GM12865 (cell line): ENCODE data around the gene MFN2.
"Not testable (repeated sequence)": the region's sequence is repeated elsewhere in the genome, so short reads cannot be mapped to it uniquely, and the experiment has no call there.

Source experiments
- DNase-seq: peaks from one replicate; pipeline ENCODE4 v3.0.0; 2010; ENCODE audit warnings: low read depth
- H3K4me3 ChIP-seq: 2 replicates; pipeline ENCODE4 v1.5.1; 2011; ENCODE audit warnings: mild to moderate bottlenecking, low read depth, low read length, control low read depth
- TF ChIP-seq, protein P1 (sequence below): IDR thresholded peaks from 2 replicates; pipeline ENCODE4 v1.5.1; 2011; ENCODE audit warnings: low read length, control low read depth, low read depth, inconsistent platforms; ENCODE audit not compliant: insufficient read depth; ENCODE audit errors: missing control alignments

Gene MFN2

GRCh38 chr1:12005488-12006166, 25.4 kb downstream of the MFN2 start:
- peak; percentile 71 for DNase-seq
- peak overlapping the region; percentile 0; the same call in 1 of the 2 replicates for H3K4me3 ChIP-seq
- TF ChIP-seq, protein P1, sequence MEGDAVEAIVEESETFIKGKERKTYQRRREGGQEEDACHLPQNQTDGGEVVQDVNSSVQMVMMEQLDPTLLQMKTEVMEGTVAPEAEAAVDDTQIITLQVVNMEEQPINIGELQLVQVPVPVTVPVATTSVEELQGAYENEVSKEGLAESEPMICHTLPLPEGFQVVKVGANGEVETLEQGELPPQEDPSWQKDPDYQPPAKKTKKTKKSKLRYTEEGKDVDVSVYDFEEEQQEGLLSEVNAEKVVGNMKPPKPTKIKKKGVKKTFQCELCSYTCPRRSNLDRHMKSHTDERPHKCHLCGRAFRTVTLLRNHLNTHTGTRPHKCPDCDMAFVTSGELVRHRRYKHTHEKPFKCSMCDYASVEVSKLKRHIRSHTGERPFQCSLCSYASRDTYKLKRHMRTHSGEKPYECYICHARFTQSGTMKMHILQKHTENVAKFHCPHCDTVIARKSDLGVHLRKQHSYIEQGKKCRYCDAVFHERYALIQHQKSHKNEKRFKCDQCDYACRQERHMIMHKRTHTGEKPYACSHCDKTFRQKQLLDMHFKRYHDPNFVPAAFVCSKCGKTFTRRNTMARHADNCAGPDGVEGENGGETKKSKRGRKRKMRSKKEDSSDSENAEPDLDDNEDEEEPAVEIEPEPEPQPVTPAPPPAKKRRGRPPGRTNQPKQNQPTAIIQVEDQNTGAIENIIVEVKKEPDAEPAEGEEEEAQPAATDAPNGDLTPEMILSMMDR, result no peak

DNA sequence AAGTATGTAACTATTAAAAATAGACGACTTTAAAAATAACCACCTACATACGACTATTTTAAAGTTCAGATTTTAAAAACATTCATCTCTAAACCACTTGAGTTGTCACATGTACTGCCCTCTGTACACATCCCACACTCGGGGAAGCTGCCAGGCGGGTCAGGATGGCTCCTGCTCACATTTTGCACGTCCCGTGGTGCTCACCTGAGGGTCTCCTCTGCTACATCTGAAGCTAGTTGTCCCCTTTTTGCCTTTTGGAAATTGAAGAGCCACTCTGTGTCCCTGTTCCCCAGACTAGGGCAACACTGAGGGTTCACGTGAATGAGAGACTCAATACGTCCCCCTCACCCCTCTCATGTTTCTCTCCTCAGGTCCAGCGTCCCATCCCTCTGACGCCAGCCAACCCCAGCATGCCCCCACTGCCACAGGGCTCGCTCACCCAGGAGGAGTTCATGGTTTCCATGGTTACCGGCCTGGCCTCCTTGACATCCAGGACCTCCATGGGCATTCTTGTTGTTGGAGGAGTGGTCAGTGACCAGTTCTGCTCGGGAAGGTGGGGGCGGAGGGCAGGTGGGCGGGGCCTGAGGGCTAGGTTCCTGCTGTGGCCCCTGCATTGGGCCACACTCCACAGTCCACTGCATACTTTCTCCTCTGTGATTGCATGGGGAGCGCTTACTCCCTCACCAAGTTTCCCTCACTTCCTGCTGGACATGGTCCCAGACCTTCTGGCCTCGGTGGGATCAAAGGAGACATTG, 26.1 kb downstream of the MFN2 start:
- no peak overlapping the region for H3K4me3 ChIP-seq
- TF ChIP-seq, protein P1, result no peak
- DNase-seq, result no peak

- H3K4me3 ChIP-seq, result no peak overlapping the region
- no peak for DNase-seq
- TF ChIP-seq, protein P1, result no peak
Observed at GRCh38 chr1:12007204-12007603, 27.0 kb downstream of the MFN2 start.

DNA sequence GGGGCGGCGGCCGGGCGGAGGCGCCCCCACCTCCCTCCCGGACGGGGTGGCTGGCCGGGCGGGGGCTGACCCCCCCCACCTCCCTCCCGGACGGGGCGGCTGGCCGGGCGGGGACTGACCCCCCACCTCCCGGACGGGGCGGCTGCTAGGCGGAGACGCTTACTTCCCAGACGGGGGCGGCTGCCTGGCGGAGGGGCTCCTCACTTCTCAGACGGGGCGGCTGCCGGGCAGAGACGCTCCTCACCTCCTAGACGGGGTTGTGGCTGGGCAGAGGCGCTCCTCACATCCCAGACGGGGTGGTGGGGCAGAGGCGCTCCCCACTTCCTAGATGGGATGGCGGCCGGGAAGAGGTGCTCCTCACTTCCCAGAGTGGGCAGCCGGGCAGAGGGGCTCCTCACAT, 28.1 kb downstream of the MFN2 start:
- DNase-seq, H3K4me3 ChIP-seq: not testable (repeated sequence)

GRCh38 chr1:12009318-12009947, 29.2 kb downstream of the MFN2 start:
- TF ChIP-seq, protein P1, result no peak
- no peak overlapping the region for H3K4me3 ChIP-seq
- DNase-seq, result no peak

DNA sequence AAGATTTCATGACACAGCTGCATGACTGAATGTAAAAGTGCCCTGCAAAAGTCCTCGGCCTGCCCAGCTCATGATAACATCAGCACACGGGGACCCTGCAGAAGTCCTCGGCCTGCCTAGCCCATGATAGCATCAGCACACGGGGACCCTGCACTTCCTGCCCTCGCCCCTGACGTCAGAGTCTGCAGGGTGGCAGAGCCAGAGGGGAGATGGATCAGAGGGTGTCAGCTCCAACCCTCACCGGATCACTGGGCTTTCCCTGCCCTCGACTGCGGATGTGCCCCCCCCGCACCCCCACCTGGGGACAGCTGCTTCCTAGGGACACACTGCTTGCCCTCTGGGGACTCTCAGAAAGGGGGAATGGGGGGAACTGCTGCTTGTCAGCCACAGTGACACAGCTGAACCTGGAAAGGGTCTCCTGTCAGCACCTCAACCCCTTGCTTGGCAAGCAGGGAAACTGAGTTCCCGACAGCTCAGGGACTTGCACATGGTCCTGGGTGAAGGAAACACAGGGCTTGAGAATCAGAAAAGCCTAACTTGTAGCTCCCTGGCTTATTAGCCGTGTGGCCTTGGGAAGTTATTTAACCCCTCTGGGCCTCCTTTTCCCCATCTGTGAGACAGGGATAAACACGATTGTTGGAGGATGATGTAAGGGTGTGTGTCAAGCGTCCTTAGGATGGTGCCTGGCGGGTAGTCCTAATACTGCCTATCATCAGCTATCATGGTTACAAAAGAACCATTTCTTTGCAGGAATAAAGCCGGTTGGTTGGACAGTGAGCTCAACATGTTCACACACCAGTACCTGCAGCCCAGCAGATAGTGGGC, 30.7 kb downstream of the MFN2 start:
- H3K4me3 ChIP-seq, result no peak overlapping the region
- no peak for DNase-seq
- TF ChIP-seq, protein P1, result no peak
